Ovary (tissue), 9 donors: ENCODE data around the gene KDM4C. TPM values are rescaled to one million over a fixed set of nuclear protein-coding genes. Genes with fewer than 3 reads are reported as not detected.

Experiments
- DNase-seq, 5 donors: peaks; one replicate each; pipeline ENCODE4 v3.0.0-alpha.2; 2019 to 2020
- H3K27ac ChIP-seq, 2 donors: fragments of 200-600 bp; one replicate each; pipeline versions ENCODE4 v1.5.1 to v1.8.0; 2019 to 2022
- H3K27me3 ChIP-seq: fragments of 200-600 bp; one replicate; pipeline ENCODE4 v1.8.0; 2022
- H3K36me3 ChIP-seq: fragments of 200-600 bp; sonication (generic); one replicate; pipeline ENCODE4 v1.5.1; 2019
- H3K4me1 ChIP-seq: one replicate; pipeline ENCODE4 v1.8.1; 2013; ENCODE audit warnings: mild to moderate bottlenecking, moderate library complexity; ENCODE audit not compliant: insufficient read depth
- H3K4me3 ChIP-seq: fragments of 200-600 bp; sonication (generic); one replicate; pipeline ENCODE4 v1.5.1; 2017
- H3K9me3 ChIP-seq, 2 donors: fragments of 200-600 bp in 1 of 2; sonication (generic) in 1 of 2; one replicate each; pipeline versions ENCODE4 v1.5.1 to v1.8.1; 2013 to 2019; ENCODE audit warnings: mild to moderate bottlenecking in 1 of 2, moderate library complexity in 1 of 2
- CTCF ChIP-seq, 3 donors: fragments of 450-650 bp in 2 of 3; fragments of 200-600 bp in 1 of 3; IDR thresholded peaks; one replicate each; pipeline versions ENCODE4 v1.5.1 to v1.8.0; 2016 to 2022; ENCODE audit warnings: antibody characterized with exemption in 3 of 3, mild to moderate bottlenecking in 1 of 3
- EP300 ChIP-seq: sonication (generic); formaldehyde crosslinking; IDR thresholded peaks from one replicate; pipeline ENCODE4 v1.6.1; 2017; ENCODE audit warnings: antibody characterized with exemption
- POLR2A ChIP-seq: fragments of 450-650 bp; IDR thresholded peaks from one replicate; pipeline ENCODE4 v1.6.1; 2017; ENCODE audit warnings: antibody characterized with exemption, mild to moderate bottlenecking, moderate library complexity
- WGBS, 3 donors: extraction: QIAGEN DNeasy Blood & Tissue Kit in 1 of 3; methylation state at CpG; one replicate each; pipeline versions ENCODE4 v1.1.5 to v1.1.7; 2013 to 2017; 5-methylcytosine and 5-hydroxymethylcytosine counted together
- intact Hi-C, 4 donors: fragments of 100-400 bp; cut with DNase I; formaldehyde crosslinking; loops; one replicate each; pipeline versions ENCODE4 v1.11.0 to v1.15.1; 2022 to 2023
- polyA plus RNA-seq, 2 donors: library from polyadenylated mRNA; stranded (reverse); fragments of 200-250 nt in 1 of 2; fragments of 350-450 nt in 1 of 2; fragmentation: Illumina TruSeq in 1 of 2; extraction: RNeasy Lipid Tissue Mini Kit (QIAGEN cat#74804) in 1 of 2; gene quantifications; one replicate each; pipeline ENCODE4 v1.2.3, GENCODE V29; 2013 to 2014
- total RNA-seq, 7 donors: library from RNA; depleted of rRNA in 2 of 7; stranded (reverse); fragments of >200 nt in 2 of 7; fragmentation: NEBNext Ultra II Directional in 3 of 7; extraction: Animal tissue kit (Norgen Biotek cat#: 25700) in 3 of 7; gene quantifications; one replicate each; pipeline versions ENCODE4 v1.1.0 to v1.2.4, GENCODE V29; 2016 to 2023
- donor health status: DM: no; HTN: no; CAD: no; lungs with moderate emphysema.
- donor health status: DM: no; HTN: no; CAD: no.
- donor health status: Bipolar disorder and iron deficiency.
- donor health status: DM: yes; HTN: yes; CAD: no.
- donor health status: DM: no; HTN: no; CAD: no.
- donor health status: DM: yes; HTN: yes; CAD: no.

Gene KDM4C
- total and polyA plus RNA-seq, 9 donors, result 9.5 to 35.6 (median 26.7) TPM

- 70 to 82% (median 78%) methylated on average over 11 of the region's 11 CpGs for WGBS, 3 donors
- TF ChIP-seq CTCF (IDR thresholded peaks at IDR 0.05), result no peak
- no peak for TF ChIP-seq POLR2A
- Histone ChIP-seq H3K36me3 (no peaks in the 10 kb centered on the region), H3K4me3 (no peak overlapping the region), H3K9me3 (no peaks in the 10 kb centered on the region), H3K27ac (no peak overlapping the region), H3K4me1 (no peaks in the 10 kb centered on the region), H3K27me3 (no peaks in the 10 kb centered on the region)
- no peak for DNase-seq
- intact Hi-C loops, result no loop called here
Measured at GRCh38 chr9:7172154-7173115, 414.7 kb downstream of the KDM4C start.

- H3K9me3 ChIP-seq, result no peaks in the 10 kb centered on the region
- H3K27me3 ChIP-seq, result no peaks in the 10 kb centered on the region
- H3K36me3 ChIP-seq, result no peaks in the 10 kb centered on the region
- WGBS, 3 donors, result 92 to 93% (median 92%) methylated on average over 3 of the region's 3 CpGs
- H3K4me3 ChIP-seq, result no peak overlapping the region
- no peak for DNase-seq
- no peaks in the 10 kb centered on the region for H3K4me1 ChIP-seq
- H3K27ac ChIP-seq, result no peak overlapping the region
- no peak for TF ChIP-seq EP300
- intact Hi-C loops, result no loop called here
Measured at GRCh38 chr9:7173139-7173538, 415.4 kb downstream of the KDM4C start.

- TF ChIP-seq CTCF (IDR thresholded peaks at IDR 0.05) (no peak), EP300 (no peak), POLR2A (no peak)
- no peak overlapping the region for H3K4me3 ChIP-seq
- intact Hi-C loops, result no loop called here
- no peak overlapping the region for H3K27ac ChIP-seq
- H3K4me1 ChIP-seq, result no peaks in the 10 kb centered on the region
- H3K9me3 ChIP-seq, result no peaks in the 10 kb centered on the region
- H3K36me3 ChIP-seq, result no peaks in the 10 kb centered on the region
- 81 to 83% (median 82%) methylated on average over 7 of the region's 7 CpGs for WGBS, 3 donors
- H3K27me3 ChIP-seq, result no peaks in the 10 kb centered on the region
- DNase-seq, result no peak
Measured at GRCh38 chr9:7174301-7174700, 416.5 kb downstream of the KDM4C start.

- H3K36me3 ChIP-seq, result no peaks in the 10 kb centered on the region
- no peak for DNase-seq
- H3K4me1 ChIP-seq, result no peaks in the 10 kb centered on the region
- no peaks in the 10 kb centered on the region for H3K27me3 ChIP-seq
- H3K27ac ChIP-seq, result no peak overlapping the region
- WGBS, 3 donors, result 92 to 94% (median 92%) methylated on average over 8 of the region's 8 CpGs
- no peaks in the 10 kb centered on the region for H3K9me3 ChIP-seq
- intact Hi-C loops, result no loop called here
- TF ChIP-seq CTCF (IDR thresholded peaks at IDR 0.05), result no peak
- no peak for TF ChIP-seq POLR2A
- no peak for TF ChIP-seq EP300
- no peak overlapping the region for H3K4me3 ChIP-seq
Measured at GRCh38 chr9:7174884-7175283, 417.1 kb downstream of the KDM4C start.

- no peak for DNase-seq
- no peak for TF ChIP-seq EP300
- no peak for TF ChIP-seq POLR2A
- TF ChIP-seq CTCF (IDR thresholded peaks at IDR 0.05), result no peak
- Histone ChIP-seq H3K27me3 (no peaks in the 10 kb centered on the region), H3K27ac (no peak overlapping the region), H3K9me3 (no peaks in the 10 kb centered on the region), H3K4me1 (no peaks in the 10 kb centered on the region), H3K36me3 (no peaks in the 10 kb centered on the region), H3K4me3 (no peak overlapping the region)
- 79 to 97% (median 95%) methylated on average over 1 of the region's 1 CpG for WGBS, 3 donors
- intact Hi-C loops, result no loop called here
Measured at GRCh38 chr9:7176561-7176960, 418.8 kb downstream of the KDM4C start.
